H9 (cell line): ENCODE results near the gene PSMA3. TPM values are rescaled to one million over a fixed set of nuclear protein-coding genes. Genes with fewer than 3 reads are reported as not detected.

Experiments used
- DNase-seq: peaks from one replicate; pipeline ENCODE4 v3.0.0-alpha.2; 2017
- H2AFZ ChIP-seq: one replicate; pipeline ENCODE4 v1.6.1; 2013; ENCODE audit warnings: mild to moderate bottlenecking, low read length, control low read depth, moderate library complexity
- H2AK5ac ChIP-seq: 2 replicates; pipeline ENCODE4 v1.6.1; 2013; ENCODE audit warnings: low read length, control low read depth, mixed read lengths; ENCODE audit not compliant: insufficient read length
- H2BK120ac ChIP-seq: one replicate; pipeline ENCODE4 v1.6.1; 2013; ENCODE audit warnings: low read depth, mild to moderate bottlenecking, low read length, control low read depth, inconsistent platforms; ENCODE audit not compliant: poor library complexity, severe bottlenecking
- H2BK12ac ChIP-seq: 2 replicates; pipeline ENCODE4 v1.6.1; 2013; ENCODE audit warnings: low read length, control low read depth, mixed read lengths, low read depth; ENCODE audit not compliant: insufficient read length
- H2BK15ac ChIP-seq: 2 replicates; pipeline ENCODE4 v1.6.1; 2013; ENCODE audit warnings: low read depth, low read length, control low read depth
- H2BK20ac ChIP-seq: one replicate; pipeline ENCODE4 v1.6.1; 2013; ENCODE audit warnings: low read depth, mild to moderate bottlenecking, low read length, control low read depth, inconsistent platforms; ENCODE audit not compliant: poor library complexity, severe bottlenecking
- H2BK5ac ChIP-seq: 2 replicates; pipeline ENCODE4 v1.6.1; 2013; ENCODE audit warnings: low read length, control low read depth, mixed read lengths; ENCODE audit not compliant: insufficient read length
- H3K14ac ChIP-seq: 2 replicates; pipeline ENCODE4 v1.6.1; 2013; ENCODE audit warnings: low read length, control low read depth; ENCODE audit not compliant: insufficient read depth
- H3K18ac ChIP-seq: 2 replicates; pipeline ENCODE4 v1.6.1; 2013; ENCODE audit warnings: low read depth, mild to moderate bottlenecking, mixed read lengths, low read length, control low read depth; ENCODE audit not compliant: insufficient read length
- H3K23ac ChIP-seq: 2 replicates; pipeline ENCODE4 v1.6.1; 2013; ENCODE audit warnings: low read length, control low read depth, mixed read lengths, low read depth; ENCODE audit not compliant: insufficient read length
- H3K23me2 ChIP-seq: 2 replicates; pipeline ENCODE4 v1.6.1; 2013; ENCODE audit warnings: low read depth, mild to moderate bottlenecking, mixed read lengths, low read length, control low read depth; ENCODE audit not compliant: insufficient read length, poor library complexity, severe bottlenecking
- H3K27ac ChIP-seq: 2 replicates; pipeline ENCODE4 v1.5.1; 2013; ENCODE audit warnings: low read length, control low read depth, mixed read lengths, low read depth; ENCODE audit not compliant: insufficient read length
- H3K27me3 ChIP-seq: 2 replicates; pipeline ENCODE4 v1.6.1; 2013; ENCODE audit warnings: low read length, control low read depth, inconsistent platforms; ENCODE audit not compliant: insufficient read depth
- H3K4ac ChIP-seq: 2 replicates; pipeline ENCODE4 v1.6.1; 2013; ENCODE audit warnings: low read depth, mild to moderate bottlenecking, control low read depth, inconsistent platforms, low read length, moderate library complexity
- H3K4me1 ChIP-seq: 2 replicates; pipeline ENCODE4 v1.6.1; 2013; ENCODE audit warnings: low read length, control low read depth, inconsistent platforms; ENCODE audit not compliant: insufficient read depth
- H3K4me2 ChIP-seq: 2 replicates; pipeline ENCODE4 v1.6.1; 2013; ENCODE audit warnings: low read length, control low read depth, mixed read lengths; ENCODE audit not compliant: insufficient read length, insufficient read depth
- H3K56ac ChIP-seq: 2 replicates; pipeline ENCODE4 v1.6.1; 2013; ENCODE audit warnings: low read depth, mild to moderate bottlenecking, mixed read lengths, low read length, control low read depth; ENCODE audit not compliant: insufficient read length
- H3K79me1 ChIP-seq: 2 replicates; pipeline ENCODE4 v1.6.1; 2013; ENCODE audit warnings: low read depth, mild to moderate bottlenecking, moderate library complexity, low read length, control low read depth, inconsistent platforms; ENCODE audit not compliant: insufficient read depth, poor library complexity, severe bottlenecking
- H3K79me2 ChIP-seq: 2 replicates; pipeline ENCODE4 v1.6.1; 2013; ENCODE audit warnings: low read length, control low read depth, inconsistent platforms; ENCODE audit not compliant: insufficient read depth
- H3K9ac ChIP-seq: 2 replicates; pipeline ENCODE4 v1.6.1; 2013; ENCODE audit warnings: low read length, control low read depth, mixed read lengths; ENCODE audit not compliant: insufficient read length; ENCODE audit errors: extremely low read depth
- H3K9me3 ChIP-seq: one replicate; pipeline ENCODE4 v1.6.1; 2013; ENCODE audit warnings: low read depth, low read length, inconsistent platforms; ENCODE audit not compliant: control insufficient read depth
- H3T11ph ChIP-seq: one replicate; pipeline ENCODE4 v1.6.1; 2013; ENCODE audit warnings: mild to moderate bottlenecking, low read length, control low read depth, inconsistent platforms
- H4K20me1 ChIP-seq: one replicate; pipeline ENCODE4 v1.6.1; 2013; ENCODE audit not compliant: control insufficient read depth, insufficient read length, insufficient read depth
- H4K5ac ChIP-seq: 2 replicates; pipeline ENCODE4 v1.6.1; 2013; ENCODE audit warnings: low read depth, mild to moderate bottlenecking, mixed read lengths, low read length, control low read depth; ENCODE audit not compliant: insufficient read length
- H4K8ac ChIP-seq: replicated peaks from 2 replicates; pipeline ENCODE4 v1.6.1; 2013; ENCODE audit warnings: low read length, control low read depth, mixed read lengths, low read depth; ENCODE audit not compliant: insufficient read length
- H4K91ac ChIP-seq: 2 replicates; pipeline ENCODE4 v1.6.1; 2013; ENCODE audit warnings: low read depth, mild to moderate bottlenecking, moderate library complexity, mixed read lengths, low read length, control low read depth; ENCODE audit not compliant: insufficient read length
- H3K27ac Mint-ChIP-seq, 3 experiments: 2 replicates in 2 of 3; 3 replicates in 1 of 3; pipeline ENCODE4 v1.8.0; 2020 to 2021; ENCODE audit warnings: mixed read lengths in 3 of 3, mild to moderate bottlenecking in 1 of 3, moderate library complexity in 1 of 3
- H3K27me3 Mint-ChIP-seq: 2 replicates; pipeline ENCODE4 v1.8.0; 2021; ENCODE audit warnings: low read depth, mild to moderate bottlenecking, moderate library complexity, mixed read lengths
- H3K36me3 Mint-ChIP-seq, 3 experiments: 2 replicates in 2 of 3; 3 replicates in 1 of 3; pipeline ENCODE4 v1.8.0; 2020 to 2021; ENCODE audit warnings: low read depth in 3 of 3, mixed read lengths in 3 of 3; ENCODE audit not compliant: insufficient read depth in 1 of 3
- H3K4me1 Mint-ChIP-seq, 2 experiments: 2 replicates each; pipeline ENCODE4 v1.8.0; 2020; ENCODE audit warnings: mixed read lengths in 2 of 2
- H3K4me3 Mint-ChIP-seq, 2 experiments: 2 replicates in 1 of 2; 3 replicates in 1 of 2; pipeline ENCODE4 v1.8.0; 2020 to 2021; ENCODE audit warnings: mild to moderate bottlenecking in 2 of 2, mixed read lengths in 2 of 2, moderate library complexity in 1 of 2
- H3K9me3 Mint-ChIP-seq, 2 experiments: 2 replicates in 1 of 2; 3 replicates in 1 of 2; pipeline ENCODE4 v1.8.0; 2020; ENCODE audit warnings: mild to moderate bottlenecking in 2 of 2, mixed read lengths in 2 of 2, moderate library complexity in 1 of 2
- CTCF ChIP-seq: fragments of 200-600 bp; sonication (generic); conservative IDR thresholded peaks from 3 replicates; pipeline ENCODE4 v1.8.0; 2021; ENCODE audit warnings: antibody characterized with exemption, mild to moderate bottlenecking
- WGBS: extraction: QIAGEN DNeasy Blood & Tissue Kit; methylation state at CpG from one replicate; pipeline ENCODE4 v1.1.7; 2013; ENCODE audit warnings: missing lambda C conversion rate, low lambda C conversion rate, mixed read lengths; ENCODE audit not compliant: insufficient read length; ENCODE audit errors: extremely low coverage; 5-methylcytosine and 5-hydroxymethylcytosine counted together
- total RNA-seq: library from RNA; stranded (reverse); gene quantifications from 2 replicates; pipeline ENCODE4 v1.2.1, GENCODE V29; 2021

Gene PSMA3
- total RNA-seq, 1 experiment from 2014 or later, result 342 TPM

- peaks cover 7% of the 10 kb centered on the region for H3K23me2 ChIP-seq
- peak overlapping the region; percentile 77 for H3K9ac ChIP-seq
- Mint-ChIP-seq H3K27me3 (peaks cover 2% of the 10 kb centered on the region; the same call in 1 of the 2 replicates), H3K9me3 (no peaks in the 10 kb centered on the region), H3K36me3 (no peaks in the 10 kb centered on the region), H3K4me1 (peaks cover 5 to 6% of the 10 kb centered on the region in 2 experiments), H3K4me3 (no peak overlapping the region), H3K27ac (no peak overlapping the region)
- no peak overlapping the region for H2BK20ac ChIP-seq
- H3K14ac ChIP-seq, result no peak overlapping the region
- H3K27ac ChIP-seq, result no peak overlapping the region
- H2BK15ac ChIP-seq, result no peak overlapping the region
- no peaks in the 10 kb centered on the region for H3K79me1 ChIP-seq
- H2AK5ac ChIP-seq, result no peak overlapping the region
- DNase-seq, result peak; percentile 56
- no peak overlapping the region for H2AFZ ChIP-seq
- H4K5ac ChIP-seq, result no peak overlapping the region
- no peaks in the 10 kb centered on the region for H3K9me3 ChIP-seq
- no peak overlapping the region for H4K91ac ChIP-seq
- no peaks in the 10 kb centered on the region for H4K20me1 ChIP-seq
- H3K18ac ChIP-seq, result no peak overlapping the region
- WGBS, result no CpG with 5 or more reads among the region's 23 CpGs
- H3K23ac ChIP-seq, result no peak overlapping the region
- H3K56ac ChIP-seq, result no peak overlapping the region
- no peak overlapping the region for H4K8ac ChIP-seq
- peak overlapping the region; percentile 76 for H3K4me2 ChIP-seq
- no peak overlapping the region for H2BK5ac ChIP-seq
- H3K27me3 ChIP-seq, result no peaks in the 10 kb centered on the region
- H3T11ph ChIP-seq, result no peak overlapping the region
- H3K4ac ChIP-seq, result no peak overlapping the region
- no peak overlapping the region for H2BK120ac ChIP-seq
- no peak overlapping the region for H2BK12ac ChIP-seq
- no peaks in the 10 kb centered on the region for H3K79me2 ChIP-seq
- H3K4me1 ChIP-seq, result no peaks in the 10 kb centered on the region; the same call in 1 of the 2 replicates
- no peak for TF ChIP-seq CTCF
These were observed 5.1 kb upstream of the PSMA3 start for GRCh38 chr14:58239244-58240195.
